ENCODE measurements around the gene NDUFS8.

NDUFS8 gene

DNA sequence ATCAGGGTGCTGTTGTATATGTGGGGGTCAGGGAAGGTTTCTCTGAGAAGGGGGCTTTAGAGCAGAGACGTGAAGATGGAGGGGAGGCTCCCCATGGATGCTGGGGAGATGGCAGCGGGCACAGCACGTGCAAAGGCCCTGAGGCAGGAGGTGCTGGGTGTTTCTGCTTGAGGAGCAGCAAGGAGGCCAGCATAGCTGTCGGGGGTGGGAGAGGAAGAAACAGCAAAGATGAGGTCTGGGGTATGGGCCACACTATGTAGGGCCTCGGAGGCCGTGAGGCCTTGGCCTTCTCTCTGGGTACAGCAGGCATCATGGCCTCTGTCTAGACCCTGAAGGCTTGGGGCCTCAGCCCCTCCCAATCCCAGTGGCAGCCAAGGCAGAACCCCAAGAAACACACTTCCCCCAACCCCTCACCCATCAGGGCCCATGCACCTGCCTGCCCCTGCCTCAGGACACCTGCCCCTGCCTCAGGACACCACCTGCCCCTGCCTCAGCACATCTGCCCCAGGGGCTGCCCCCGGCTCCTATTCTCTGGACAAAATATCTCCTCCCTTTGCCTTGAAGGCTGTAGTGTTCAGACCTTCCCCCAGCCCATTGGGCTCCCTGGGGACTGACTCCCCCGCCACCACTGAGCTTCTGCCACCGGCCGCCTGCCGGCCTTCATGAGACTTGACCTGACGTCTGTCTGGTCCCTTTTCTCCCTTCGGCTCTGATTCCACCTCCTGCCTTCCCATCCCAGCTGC lies 14.1 kb upstream of the NDUFS8 start:
- no peak for DNase-seq (ENCODE audit: low read depth)

DNA sequence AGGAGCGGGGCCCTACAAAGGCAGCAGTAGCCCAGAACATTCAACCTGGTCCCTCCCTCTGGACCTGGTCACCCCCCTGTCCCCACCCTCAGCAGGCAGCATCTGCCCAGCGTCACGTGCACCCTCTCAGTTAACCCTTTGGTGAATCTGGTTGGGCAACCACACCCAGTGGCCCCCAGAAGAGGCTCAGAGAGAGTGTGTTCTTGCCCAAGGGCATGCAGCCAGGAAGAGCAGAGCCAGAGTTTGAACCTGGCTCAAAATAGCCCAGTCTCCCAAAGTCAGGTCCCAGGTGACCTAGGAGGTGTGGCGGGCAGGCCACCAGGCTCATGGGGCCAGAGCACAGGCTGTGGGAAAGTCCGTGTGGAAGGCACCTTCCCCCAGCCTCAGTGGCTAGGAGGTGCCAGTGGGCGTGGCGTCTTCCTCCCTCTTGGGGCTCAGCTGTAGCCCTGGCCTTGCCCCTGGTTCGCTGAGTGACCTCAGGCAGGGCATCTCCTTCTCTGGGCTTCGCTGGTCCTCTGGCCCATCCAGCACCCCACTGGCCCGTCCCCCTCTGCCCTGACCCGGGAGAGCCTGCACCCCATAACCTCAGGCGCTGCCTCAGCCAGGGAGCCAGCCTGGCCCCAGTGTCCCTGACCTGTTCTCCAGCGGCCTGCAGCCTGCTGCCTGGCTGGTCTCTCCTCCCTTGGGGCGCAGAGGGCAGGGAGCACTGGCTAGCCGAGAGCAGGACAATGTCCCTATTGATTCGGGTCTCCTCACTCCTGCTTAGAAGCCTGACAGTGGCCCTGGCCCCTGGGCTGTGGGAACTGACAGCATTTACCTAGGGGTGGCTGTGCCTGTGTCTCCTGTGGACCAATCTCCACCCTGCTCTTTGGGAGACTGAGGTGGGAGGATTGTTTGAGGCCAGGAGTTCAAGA lies 13.3 kb upstream of the NDUFS8 start:
- DNase-seq (ENCODE audit: low read depth), result no peak

DNA sequence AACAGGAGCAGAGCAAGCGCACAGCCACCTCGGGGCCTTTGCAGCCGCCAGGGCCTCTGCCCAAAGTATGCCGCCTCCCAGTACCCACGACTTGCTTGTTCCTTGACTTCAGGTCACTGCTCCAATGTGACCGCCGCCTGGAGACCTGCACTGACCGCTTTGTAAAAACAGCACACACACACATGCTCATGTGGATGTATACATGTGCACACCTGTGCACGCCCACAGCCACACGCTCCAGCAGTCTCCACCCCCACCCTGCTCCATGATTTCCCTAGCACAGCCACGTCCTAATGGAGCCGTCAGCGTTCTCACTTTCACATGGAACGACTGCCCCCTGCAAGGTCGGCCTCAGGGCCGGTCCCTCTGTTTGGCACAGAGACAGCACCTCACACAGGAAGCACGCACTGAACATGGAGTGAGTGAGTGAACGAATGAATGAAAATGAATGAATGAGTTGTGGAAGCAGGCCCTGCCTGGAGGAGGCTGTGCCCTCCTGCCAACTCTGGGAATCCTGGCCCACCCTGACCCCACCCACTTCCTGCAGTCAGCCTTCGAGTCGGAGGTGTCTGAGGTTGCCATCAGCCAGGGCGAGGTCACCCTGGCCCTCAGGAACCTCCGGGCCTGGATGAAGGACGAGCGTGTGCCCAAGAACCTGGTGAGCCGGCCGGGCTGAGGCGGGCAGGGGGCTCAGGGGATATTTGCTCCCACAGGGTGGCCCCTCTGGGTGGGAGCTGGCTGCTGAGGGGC lies 12.3 kb upstream of the NDUFS8 start:
- DNase-seq (ENCODE audit: low read depth), result no peak

DNA sequence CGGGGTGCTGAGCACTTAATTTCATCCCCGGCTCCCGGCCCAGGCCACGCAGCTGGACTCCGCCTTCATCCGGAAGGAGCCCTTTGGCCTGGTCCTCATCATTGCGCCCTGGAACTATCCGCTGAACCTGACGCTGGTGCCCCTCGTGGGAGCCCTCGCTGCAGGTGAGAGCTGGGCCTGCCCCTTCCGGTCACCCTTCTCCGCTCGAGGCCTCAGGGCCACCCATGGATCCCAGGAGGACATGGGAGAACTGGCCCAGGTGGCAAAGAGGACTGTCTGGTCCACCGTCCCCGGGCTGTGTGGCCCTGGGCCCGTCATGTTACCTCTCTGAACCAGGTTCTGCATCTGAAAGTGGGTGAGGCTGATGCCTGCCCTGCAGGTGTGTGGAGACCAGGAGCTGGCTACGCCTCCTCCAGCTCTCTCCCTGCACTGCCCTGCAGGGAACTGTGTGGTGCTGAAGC lies 11.7 kb upstream of the NDUFS8 start:
- no peak for DNase-seq (ENCODE audit: low read depth)

DNA sequence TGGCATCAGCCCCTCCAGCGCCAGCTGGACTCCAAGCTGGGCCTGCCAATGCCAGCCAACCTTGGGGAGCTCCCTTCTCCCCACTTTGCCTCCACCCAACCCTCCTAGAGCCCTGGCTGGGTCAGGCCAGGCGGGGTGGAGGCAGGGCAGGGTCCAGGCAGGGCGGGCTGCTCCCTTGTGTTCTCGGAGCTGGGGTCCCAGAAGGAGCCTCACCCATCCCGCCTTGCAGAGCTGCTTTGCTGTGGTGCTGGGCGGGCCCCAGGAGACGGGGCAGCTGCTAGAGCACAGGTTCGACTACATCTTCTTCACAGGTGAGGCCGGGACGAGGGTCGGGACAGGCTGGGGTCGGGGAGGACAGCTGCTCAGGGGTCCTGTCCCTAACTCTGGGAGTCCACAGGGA lies 11.0 kb upstream of the NDUFS8 start:
- no peak for DNase-seq (ENCODE audit: low read depth)

DNA sequence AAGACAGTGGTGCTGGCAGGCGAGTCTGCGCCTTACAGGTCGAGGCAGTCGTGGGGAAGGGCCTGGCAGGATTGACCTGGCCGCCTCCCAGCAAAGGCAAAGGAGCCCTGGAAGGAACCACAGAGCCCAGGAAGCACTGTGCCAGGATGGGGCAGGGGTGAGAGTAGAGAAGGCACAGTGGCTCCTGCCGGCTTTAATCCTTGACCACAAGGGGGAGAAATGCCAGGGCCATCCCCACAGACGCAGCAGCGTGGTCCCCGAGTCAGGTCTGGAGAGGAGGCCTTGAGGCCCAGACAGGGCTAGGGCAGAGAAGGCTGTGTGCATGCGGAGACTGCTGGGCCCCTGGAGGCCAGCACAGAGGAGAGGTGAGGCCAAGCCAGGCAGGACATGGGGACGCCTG lies 9.9 kb upstream of the NDUFS8 start:
- no peak for DNase-seq (ENCODE audit: low read depth)

DNA sequence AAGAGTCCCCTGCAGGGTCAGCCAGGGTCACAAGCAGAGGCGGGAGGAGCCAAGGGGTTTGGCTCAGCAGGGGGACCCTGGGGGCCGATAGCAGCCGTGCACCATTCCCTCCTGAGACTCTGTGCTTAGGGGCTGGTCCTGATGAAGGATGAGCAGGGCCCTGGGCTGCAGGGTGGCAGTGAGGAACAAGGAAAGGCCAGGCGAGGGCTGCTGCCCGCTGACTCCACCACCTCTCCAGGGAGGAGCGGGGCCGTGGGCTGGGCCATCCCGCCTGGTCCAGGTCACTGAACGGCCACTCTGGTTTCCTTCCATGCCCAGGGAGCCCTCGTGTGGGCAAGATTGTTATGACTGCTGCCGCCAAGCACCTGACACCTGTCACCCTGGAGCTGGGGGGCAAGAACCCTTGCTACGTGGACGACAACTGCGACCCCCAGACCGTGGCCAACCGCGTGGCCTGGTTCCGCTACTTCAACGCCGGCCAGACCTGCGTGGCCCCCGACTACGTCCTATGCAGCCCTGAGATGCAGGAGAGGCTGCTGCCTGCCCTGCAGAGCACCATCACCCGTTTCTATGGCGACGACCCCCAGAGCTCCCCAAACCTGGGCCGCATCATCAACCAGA lies 9.2 kb upstream of the NDUFS8 start:
- no peak for DNase-seq (ENCODE audit: low read depth)

DNA sequence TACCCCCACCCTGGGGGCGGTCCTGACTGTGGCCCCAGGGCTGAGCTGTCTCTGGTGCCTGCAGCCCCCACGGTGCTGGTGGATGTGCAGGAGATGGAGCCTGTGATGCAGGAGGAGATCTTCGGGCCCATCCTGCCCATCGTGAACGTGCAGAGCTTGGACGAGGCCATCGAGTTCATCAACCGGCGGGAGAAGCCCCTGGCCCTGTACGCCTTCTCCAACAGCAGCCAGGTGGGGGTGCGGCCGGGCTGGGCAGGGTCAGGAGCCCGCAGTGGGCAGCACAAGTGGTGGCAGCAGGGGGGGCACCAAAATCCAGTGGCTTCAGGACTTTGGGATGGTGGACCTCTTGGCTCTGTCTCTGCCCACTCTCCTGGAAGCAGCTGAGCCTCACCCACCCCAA lies 8.0 kb upstream of the NDUFS8 start:
- DNase-seq (ENCODE audit: low read depth), result no peak

DNA sequence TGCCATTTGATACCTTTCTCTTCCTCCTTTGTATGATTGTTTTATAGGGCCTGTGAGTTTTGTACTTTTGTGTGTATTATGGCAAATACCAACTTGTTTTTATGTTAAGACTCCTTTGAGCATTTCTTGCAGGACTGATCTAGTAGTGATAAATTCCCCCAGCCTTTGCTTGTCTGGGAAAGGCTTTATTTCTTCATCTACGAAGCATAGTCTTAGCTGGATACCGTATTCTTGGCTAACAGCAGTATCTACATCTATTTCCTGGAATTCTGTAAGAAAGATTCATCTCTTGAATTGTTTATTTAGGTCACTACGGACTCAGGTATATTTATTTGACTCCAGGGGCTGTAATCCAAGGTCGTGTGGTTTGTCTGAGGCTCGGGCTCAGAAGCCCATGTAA lies 6.0 kb upstream of the NDUFS8 start:
- DNase-seq (ENCODE audit: low read depth), result no peak

DNA sequence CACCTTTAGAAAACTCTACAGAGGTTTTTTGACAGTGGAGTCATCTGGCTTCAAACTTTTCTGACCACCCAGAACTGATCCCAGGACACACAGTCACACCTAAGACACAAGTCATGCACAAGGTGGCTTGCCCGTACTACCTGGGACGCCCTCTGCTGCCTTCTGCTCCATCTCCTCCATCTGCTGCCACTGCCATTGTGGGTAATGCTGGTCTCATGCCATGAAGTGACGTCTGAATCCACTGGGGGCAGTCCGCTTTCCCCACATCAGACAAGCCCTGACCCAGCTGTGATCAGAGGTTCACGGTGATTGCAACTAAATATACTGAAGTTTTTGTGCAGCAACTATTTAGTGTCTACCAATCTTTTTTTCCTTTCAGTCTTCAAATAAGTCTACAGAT lies 5.4 kb upstream of the NDUFS8 start:
- DNase-seq (ENCODE audit: low read depth), result no peak

DNA sequence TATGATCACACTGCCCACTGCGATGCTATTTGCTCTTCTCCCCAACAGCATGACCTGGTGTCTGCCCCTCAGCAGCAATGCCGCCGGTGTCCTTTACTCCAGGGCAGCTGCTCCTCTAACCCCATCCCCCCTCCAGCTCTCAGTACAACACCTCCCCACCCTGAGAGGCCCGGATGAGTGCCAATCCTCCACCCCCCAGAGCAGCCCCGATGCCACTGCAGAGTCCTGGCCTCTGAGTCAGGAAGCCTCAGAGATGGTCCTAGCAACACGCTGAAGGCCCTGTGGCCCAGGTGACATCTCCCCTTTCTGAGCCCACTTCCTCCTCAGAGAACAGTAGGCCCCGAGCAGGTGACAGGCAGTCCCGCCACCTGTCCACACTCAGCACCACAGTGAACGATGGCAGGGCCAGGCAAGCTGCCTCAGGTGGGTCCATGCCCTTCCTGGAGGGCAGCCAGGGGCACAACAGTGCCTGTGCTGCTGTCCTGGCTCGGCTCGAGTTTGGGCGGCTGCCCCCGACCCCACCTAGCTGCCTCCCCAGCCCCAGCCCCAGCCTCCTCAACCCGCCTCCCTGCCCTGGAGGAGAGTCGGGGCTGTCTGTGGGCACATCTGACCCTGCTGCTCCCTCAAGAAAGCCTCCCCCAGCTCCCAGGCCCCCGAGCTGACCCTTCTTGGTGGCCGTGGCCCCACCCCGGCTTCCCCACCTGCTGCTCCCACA lies 3.9 kb upstream of the NDUFS8 start:
- DNase-seq (ENCODE audit: low read depth), result no peak

DNA sequence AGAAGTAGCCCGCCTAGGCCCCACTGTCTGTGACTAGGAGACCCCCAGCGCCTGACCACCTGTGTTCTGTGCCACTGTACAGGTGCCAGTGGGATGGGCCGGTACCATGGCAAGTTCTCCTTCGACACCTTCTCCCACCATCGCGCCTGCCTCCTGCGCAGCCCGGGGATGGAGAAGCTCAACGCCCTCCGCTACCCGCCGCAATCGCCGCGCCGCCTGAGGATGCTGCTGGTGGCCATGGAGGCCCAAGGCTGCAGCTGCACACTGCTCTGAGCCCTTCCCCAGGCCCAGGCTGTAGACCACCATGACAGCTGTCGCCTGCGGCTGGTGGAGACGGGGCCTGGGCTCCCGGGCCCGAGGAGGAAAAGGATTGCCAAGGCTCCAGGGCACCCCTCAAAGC lies 2.8 kb upstream of the NDUFS8 start:
- no peak for DNase-seq (ENCODE audit: low read depth)

DNA sequence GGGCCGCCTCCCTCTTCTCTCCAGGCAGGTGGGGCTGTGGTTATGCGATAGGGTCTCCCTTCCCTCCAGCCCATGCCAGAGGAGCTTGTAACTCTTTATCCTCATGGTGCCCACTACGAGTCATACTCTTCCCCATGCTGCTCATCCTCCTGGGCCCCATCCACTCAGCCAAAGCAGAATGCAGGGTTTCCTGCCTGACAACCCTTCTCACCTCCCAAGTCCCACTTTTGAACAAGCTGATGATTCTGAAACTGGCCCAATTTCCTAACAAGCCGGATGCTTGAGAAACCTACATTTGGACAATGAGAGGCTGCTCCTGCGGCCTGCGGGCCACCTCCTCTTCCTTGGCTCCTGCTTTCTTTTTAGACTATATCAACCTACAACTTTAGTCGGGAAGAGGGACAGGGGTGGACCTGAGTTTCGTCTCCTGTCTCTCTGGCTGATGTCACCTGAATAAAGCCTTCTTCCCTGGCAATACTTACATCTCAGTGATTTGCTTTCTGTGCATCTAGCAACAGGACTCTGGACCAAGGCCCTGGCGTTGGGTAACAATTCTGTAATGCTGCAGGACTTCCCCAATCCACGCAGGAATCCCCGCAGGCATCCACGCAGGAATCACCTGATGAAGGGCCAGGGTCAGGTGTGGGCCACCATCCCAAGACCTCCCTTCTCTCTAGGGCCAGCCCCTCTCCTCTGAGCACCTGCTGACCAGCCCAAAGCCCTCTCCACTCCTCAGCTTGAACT lies 1.5 kb upstream of the NDUFS8 start:
- DNase-seq (ENCODE audit: low read depth), result no peak

DNA sequence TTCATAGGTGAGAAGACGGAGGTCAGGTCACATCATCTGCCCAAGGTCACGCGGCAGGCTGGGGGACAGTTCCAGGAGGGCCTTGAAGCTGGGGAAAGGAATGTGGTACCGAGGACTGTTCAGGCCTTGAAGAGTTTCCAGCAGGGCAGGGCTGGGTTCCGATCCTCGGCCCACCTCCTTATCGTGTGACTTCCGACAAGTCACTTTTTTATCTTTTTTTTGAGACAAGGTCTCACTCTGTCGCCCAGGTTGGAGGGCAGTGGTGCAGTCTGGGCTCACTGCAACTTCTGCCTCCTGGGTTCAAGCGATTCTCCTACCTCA lies 623 bp downstream of the NDUFS8 start:
- DNase-seq (ENCODE audit: low read depth), result no peak

DNA sequence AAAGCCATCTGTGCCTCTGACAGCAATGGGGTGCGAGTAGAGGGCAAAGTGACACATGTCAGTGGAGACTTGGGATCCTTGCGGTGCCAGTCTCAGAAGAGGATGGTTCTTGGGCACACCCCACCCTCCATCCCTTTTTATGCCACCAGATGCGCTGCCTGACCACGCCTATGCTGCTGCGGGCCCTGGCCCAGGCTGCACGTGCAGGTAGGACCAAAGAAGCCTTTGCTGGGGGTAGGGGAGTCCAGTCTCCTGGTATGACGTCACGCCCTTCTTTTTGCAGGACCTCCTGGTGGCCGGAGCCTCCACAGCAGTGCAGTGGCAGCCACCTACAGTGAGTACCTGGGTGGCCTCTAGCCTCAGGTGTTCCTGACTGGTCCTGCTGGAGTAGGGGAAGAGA lies 1.5 kb downstream of the NDUFS8 start:
- no peak for DNase-seq (ENCODE audit: low read depth)

DNA sequence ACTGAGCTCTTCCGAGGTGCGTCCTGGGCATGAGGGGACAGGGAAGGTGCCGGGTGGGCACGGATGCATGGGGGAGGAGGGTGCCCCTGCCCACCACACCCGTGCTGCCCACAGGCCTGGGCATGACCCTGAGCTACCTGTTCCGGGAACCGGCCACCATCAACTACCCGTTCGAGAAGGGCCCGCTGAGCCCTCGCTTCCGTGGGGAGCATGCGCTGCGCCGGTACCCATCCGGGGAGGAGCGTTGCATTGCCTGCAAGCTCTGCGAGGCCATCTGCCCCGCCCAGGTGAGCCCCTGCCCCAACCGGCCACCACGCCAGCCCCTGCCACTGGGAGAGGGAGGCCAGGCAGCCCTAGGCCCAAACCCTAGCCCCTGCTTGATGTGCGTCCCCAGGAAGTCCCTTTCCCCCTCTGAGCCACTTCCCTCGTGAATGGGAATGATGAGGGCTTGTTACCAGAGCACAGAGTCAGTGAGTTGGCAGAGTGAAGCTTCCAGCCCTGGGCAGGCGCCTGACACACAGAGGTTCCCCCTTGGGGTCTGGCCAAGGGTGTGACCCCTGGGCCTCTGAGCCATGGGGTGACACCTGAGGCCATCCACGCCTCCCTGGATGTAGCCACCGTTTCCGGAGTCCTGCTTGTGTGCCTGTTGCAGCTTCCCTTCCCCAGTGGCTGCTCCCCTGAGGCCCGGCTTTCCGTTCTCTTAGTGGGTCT lies 2.7 kb downstream of the NDUFS8 start:
- no peak for DNase-seq (ENCODE audit: low read depth)

DNA sequence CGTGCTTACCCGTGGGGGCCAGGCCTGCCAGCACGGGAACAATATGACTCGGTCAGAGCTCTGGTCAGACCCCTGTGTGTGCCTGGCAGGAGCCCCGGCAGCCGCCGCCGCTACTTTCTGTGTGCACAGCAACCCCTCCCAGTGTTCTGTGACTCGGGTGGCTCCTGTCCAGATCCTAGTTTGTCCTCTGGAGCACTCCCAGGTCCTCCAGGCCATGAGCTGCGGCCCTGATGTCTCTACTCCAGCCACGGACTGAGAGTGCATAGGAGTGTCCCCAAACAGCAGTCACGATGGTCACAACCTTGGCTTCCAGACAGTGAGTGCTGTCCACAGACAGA lies 3.2 kb downstream of the NDUFS8 start:
- DNase-seq (ENCODE audit: low read depth), result no peak

DNA sequence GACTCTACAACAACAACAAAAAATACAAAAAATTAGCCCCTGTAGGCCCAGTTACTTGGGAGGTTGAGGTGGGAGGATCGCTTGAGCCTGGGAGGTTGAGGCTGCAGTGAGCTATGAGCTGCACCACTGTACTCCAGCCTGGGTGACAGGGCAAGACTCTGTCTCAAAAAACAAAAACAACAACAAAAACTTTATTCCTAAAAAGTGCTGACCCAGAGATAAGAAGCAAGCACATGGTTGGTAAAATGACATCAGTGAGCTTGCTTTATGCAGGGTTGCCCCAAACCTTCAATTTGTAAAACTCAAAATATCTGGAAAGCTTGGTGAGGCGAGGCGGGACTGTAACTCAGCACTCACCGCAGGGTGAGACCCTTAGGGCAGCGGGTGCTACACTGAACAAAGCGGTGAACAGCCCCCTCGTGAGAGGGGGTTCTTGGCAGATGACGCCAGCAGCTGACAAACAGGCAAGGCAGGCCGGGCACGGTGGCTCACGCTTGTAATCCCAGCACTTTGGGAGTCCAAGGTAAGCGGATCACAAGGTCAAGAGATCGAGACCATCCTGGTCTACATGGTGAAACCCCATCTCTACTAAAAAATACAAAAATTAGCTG lies 4.9 kb downstream of the NDUFS8 start:
- DNase-seq (ENCODE audit: low read depth), result no peak

DNA sequence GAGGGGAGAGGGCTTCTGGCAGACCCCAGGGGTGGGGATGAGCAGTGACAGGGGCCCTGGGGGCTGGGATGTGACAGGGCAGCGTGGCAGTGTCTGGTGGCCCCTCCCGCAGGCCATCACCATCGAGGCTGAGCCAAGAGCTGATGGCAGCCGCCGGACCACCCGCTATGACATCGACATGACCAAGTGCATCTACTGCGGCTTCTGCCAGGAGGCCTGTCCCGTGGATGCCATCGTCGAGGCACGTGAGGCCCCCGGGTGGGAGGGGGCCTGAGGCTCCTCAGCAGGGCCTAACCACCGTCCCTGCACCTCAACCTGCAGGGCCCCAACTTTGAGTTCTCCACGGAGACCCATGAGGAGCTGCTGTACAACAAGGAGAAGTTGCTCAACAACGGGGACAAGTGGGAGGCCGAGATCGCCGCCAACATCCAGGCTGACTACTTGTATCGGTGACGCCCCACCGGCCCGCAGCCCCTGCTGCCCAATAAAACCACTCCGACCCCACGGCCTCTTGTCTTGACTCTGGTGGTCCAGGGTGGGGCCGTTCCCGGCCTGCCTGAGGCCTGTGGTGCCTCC lies 5.7 kb downstream of the NDUFS8 start:
- DNase-seq (ENCODE audit: low read depth), result no peak

Data from activated T-cell treated with anti-CD3 and anti-CD28 coated beads for 24 hours (primary cell).